ENCODE results near the gene NPAS3. TPM values are rescaled to one million over a fixed set of nuclear protein-coding genes. Genes with fewer than 3 reads are reported as not detected.

The NPAS3 gene
- total RNA-seq, 1 donor from 2014 or later: 22.0 TPM

GRCh38 chr14:33404964-33405574 is 466.4 kb downstream of the NPAS3 start:
- DNase-seq (ENCODE audit: low spot score in 2 of 2) (no peak), FAIRE-seq (no peak)

DNA sequence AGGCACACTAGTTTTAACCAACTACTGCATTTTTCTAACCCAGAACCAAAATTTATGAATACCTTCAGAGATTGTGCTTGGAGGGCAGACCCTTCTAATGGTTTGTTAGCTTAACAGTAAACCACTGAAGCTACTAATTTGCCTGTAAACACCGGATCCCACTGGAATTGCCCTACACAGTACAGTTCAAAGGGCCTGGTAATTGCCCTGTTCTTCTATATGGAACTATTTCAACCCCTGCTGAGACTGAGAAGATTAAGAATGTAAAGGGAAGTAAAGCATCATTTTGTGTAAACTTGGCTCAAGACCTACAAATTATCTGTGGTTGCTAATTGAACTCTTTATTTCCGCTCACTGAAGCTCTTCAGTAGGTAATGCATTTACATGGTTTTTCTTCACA is 468.1 kb downstream of the NPAS3 start:
- no peak for DNase-seq (ENCODE audit: low spot score in 2 of 2)

GRCh38 chr14:33408291-33408690 is 469.6 kb downstream of the NPAS3 start:
- FAIRE-seq: no peak
- DNase-seq (ENCODE audit: low spot score in 2 of 2): no peak

More for the DNA sequence above, 468.1 kb downstream of the NPAS3 start:
- no peak for FAIRE-seq

GRCh38 chr14:33412450-33412849 is 473.8 kb downstream of the NPAS3 start:
- DNase-seq (ENCODE audit: low spot score in 2 of 2) (no peak), FAIRE-seq (no peak)

DNA sequence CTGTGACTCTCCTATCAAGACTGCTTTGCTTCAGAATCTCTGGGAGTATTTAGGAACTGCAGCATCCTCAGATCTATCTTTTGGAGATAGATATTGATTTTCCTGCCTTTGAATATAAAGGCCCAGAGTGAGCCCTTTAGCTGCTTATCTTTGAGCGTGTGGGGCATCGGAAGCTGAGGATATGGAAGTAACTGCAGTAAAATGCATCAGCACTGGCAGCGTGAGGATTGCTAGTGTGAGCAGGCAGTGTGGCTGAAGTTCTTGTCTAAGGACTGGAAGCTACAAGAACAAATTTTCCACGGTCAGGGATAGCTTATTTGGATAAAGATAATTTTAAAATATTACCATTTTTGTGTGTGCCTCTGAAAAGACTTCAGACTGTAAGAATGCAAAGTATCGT is 474.7 kb downstream of the NPAS3 start:
- FAIRE-seq: no peak
- DNase-seq (ENCODE audit: low spot score in 2 of 2): no peak

DNA sequence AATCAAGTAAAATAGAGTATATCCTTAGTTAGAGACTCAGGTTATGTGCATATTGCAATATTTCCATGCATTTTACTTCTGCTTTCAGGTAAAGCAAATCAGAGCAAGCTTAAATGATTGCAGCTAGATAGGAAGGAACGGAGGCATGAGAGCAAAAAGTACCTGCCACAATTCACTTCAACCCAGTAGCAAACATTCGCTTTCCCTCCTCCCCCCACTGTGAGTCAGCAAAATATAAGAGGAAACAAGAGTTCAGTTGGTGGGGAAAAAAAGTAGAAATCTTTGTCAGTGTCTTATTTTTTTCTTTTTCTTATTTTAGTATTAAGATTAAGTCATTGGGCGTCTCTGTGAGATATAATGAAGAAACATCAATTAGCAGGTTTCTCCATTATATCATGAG is 475.4 kb downstream of the NPAS3 start:
- DNase-seq (ENCODE audit: low spot score in 2 of 2) (no peak), FAIRE-seq (no peak)

DNA sequence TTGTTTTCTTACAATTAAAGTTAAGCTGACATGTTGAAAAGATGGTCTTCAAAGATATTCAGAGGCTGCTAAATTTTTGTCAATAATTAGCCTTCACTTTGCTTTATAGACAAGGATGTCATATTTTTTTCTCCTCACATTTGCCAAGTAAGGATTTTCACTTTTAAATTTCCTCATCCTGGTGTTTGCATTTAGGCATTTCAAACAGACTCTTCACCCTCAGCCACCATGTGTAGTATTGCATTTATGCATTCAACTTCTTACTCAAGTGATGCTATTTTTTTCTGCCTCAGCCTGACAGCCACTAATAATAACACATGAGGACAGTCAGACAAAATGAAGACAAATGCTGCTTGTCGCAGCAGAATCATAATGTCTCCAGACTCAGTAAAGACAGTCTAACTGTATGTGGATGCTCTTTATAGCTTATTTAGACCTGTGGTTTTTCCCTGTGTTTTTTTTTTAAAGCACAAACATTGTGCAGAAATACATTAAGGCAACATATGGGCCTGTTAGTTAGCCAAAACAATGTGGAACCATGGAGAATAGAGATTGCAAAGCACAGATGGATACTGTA is 481.5 kb downstream of the NPAS3 start:
- FAIRE-seq (no peak), DNase-seq (ENCODE audit: low spot score in 2 of 2) (no peak)

DNA sequence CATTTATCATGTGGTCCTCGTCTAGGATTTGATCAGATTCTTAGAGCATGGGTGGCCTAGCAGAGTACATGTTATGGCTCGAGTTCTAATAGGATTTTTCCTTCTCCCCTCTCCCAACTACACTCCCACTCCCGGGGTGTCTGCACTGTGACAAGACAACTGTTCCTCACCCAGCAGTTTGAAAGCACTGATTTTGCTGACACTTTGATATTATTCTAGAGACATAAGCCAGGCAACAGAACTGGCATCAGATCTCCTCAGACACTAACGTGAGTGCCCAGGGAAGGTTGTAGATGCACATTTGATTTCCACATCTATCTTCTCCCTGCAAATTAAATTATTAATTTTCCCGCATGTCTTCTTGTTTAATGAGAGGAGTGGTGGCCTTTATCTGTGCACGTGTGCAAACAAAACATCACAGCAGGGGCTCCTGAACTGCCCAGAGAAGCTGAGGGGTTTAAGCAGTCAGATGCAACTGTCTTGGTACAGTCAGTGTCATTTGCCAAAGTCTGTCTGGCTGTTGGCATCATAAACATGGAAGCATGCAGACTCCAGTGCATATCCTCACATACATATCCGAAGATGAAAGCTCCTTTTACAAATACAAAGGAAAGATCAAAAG is 491.8 kb downstream of the NPAS3 start:
- DNase-seq (ENCODE audit: low spot score in 2 of 2) (no peak), FAIRE-seq (no peak)

GRCh38 chr14:33432407-33433023 is 493.8 kb downstream of the NPAS3 start:
- no peak for DNase-seq (ENCODE audit: low spot score in 2 of 2)
- no peak for FAIRE-seq

- no peak for DNase-seq (ENCODE audit: low spot score in 2 of 2)
- FAIRE-seq: no peak
These were observed 494.7 kb downstream of the NPAS3 start for GRCh38 chr14:33433396-33433795.

- FAIRE-seq: no peak
- no peak for DNase-seq (ENCODE audit: low spot score in 2 of 2)
These were observed 497.4 kb downstream of the NPAS3 start for GRCh38 chr14:33435911-33436689.

- no peak for DNase-seq (ENCODE audit: low spot score in 2 of 2)
- FAIRE-seq: no peak
These were observed 503.0 kb downstream of the NPAS3 start for GRCh38 chr14:33441633-33442032.

- FAIRE-seq: no peak
- DNase-seq (ENCODE audit: low spot score in 2 of 2): no peak
These were observed 505.5 kb downstream of the NPAS3 start for GRCh38 chr14:33444136-33444535.

DNA sequence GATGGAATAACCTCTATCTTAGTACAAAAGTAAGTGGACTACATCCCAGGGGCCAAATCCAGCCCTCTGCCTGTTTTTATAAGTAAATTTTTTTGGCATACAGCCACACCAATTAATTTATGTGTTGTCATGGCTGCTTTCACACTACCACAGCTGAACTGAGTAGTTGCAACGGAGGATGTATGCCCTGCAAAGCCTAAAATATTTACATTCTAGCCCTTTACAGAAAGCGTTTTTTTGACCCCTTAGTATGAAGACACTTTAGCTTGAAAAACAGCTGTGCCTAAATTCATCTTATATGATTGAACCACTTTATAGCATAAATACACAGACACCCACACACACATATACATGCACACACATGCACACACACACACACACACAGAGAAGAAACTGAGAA is 510.6 kb downstream of the NPAS3 start:
- no peak for FAIRE-seq
- DNase-seq (ENCODE audit: low spot score in 2 of 2): no peak

DNA sequence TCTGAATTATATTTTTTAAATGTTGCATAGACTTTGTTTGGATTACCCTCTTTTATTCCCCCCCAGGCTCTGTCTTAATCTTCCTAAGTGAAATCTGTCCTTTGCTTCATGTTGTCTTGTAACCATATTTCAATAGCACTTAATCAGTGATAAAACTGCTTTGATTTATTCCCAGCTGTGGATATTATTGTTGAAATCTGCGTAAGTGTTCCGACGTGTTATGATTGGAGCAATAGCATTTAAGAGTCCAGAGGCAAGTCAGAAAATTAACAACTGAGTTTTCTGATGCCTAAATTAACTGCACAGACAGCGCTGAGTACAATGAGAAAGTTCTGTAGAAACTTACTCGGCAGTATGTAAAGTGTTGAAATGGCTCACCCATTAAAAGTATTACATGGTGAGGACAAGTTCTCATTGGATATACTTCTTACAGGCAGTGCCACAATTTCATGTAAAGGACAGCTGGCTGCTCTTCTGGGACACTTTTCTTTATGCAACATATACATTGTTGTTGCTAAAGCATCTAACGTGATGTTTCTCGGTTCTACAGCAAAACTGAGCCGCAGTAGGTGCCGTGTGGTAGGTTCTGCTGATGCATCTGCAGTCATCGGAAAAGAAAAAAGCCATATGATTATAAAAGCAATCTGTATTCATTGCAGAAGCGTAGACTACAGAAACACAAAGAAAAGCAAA is 511.2 kb downstream of the NPAS3 start:
- FAIRE-seq: no peak
- DNase-seq (ENCODE audit: low spot score in 2 of 2): no peak

DNA sequence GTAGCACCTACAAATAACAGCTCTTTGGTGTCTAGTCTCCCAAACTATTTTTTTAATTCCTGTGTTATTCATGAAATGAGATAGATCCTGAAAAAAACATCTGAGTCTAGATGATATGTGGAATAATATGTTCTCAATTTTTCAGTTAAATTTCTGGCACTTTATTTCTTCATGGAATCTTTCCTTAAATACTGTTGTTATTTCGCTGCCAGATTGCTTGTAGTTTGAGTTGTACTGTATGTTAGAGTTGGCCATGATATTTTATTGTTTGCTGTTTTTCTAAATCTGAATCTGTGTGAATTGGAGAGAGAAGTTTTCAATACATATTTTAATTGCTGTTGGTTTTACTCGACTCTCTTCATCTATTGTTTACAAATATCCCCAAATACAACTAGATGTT is 511.7 kb downstream of the NPAS3 start:
- FAIRE-seq (no peak), DNase-seq (ENCODE audit: low spot score in 2 of 2) (no peak)

GRCh38 chr14:33451211-33451610 is 512.5 kb downstream of the NPAS3 start:
- no peak for DNase-seq (ENCODE audit: low spot score in 2 of 2)
- FAIRE-seq: no peak

GRCh38 chr14:33452995-33453394 is 514.3 kb downstream of the NPAS3 start:
- no peak for FAIRE-seq
- DNase-seq (ENCODE audit: low spot score in 2 of 2): no peak

DNA sequence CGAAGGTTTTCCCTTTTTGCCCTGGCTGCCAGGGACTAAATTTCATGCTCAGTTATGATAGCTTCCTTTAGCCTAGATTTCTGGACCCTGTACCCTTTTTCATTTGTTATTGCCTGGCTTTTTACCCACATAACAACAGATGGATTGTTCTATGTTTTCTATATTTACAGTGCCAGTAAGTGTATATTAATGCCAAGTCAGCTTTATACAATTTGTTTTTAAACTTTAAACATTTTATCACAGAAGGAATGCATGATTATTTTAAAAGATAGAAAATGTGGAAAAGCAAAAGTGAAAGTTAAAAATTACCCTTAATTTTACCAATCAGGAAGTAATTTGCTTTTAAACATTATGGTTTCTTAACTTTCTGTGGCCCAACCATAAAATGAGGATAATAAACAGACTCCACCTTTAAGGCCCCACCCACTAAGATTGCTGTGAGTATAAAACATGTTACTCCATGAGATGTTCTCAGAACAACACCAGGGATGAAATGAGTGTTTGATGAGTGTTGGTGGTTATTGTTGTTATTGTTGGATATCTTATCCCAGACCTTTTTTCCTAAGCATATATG is 515.4 kb downstream of the NPAS3 start:
- DNase-seq (ENCODE audit: low spot score in 2 of 2) (no peak), FAIRE-seq (no peak)

GRCh38 chr14:33454707-33455106 is 516.0 kb downstream of the NPAS3 start:
- DNase-seq (ENCODE audit: low spot score in 2 of 2) (no peak), FAIRE-seq (no peak)

All from frontal cortex (tissue), 4 donors.